ENCODE results near the gene WDFY3.

GRCh38 chr4:84719115-84719514 is 247.4 kb downstream of the WDFY3 start:
- TF ChIP-seq, protein P1, sequence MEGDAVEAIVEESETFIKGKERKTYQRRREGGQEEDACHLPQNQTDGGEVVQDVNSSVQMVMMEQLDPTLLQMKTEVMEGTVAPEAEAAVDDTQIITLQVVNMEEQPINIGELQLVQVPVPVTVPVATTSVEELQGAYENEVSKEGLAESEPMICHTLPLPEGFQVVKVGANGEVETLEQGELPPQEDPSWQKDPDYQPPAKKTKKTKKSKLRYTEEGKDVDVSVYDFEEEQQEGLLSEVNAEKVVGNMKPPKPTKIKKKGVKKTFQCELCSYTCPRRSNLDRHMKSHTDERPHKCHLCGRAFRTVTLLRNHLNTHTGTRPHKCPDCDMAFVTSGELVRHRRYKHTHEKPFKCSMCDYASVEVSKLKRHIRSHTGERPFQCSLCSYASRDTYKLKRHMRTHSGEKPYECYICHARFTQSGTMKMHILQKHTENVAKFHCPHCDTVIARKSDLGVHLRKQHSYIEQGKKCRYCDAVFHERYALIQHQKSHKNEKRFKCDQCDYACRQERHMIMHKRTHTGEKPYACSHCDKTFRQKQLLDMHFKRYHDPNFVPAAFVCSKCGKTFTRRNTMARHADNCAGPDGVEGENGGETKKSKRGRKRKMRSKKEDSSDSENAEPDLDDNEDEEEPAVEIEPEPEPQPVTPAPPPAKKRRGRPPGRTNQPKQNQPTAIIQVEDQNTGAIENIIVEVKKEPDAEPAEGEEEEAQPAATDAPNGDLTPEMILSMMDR (IDR thresholded peaks at IDR 0.05; ENCODE audit: low read length) = no peak
- no peak for TF ChIP-seq EZH2 (IDR thresholded peaks at IDR 0.05; ENCODE audit: borderline replicate concordance, low read length)
